Colonic mucosa (tissue), 4 donors: ENCODE measurements around the gene BCKDHB. TPM values are rescaled to one million over a fixed set of nuclear protein-coding genes. Genes with fewer than 3 reads are reported as not detected.

ENCODE experiments used
- DNase-seq: peaks from one replicate; pipeline ENCODE4 v3.0.0-alpha.2; 2020
- H3K27ac ChIP-seq: fragments of 200-600 bp; one replicate; pipeline ENCODE4 v1.8.0; 2021
- H3K27me3 ChIP-seq: fragments of 200-600 bp; one replicate; pipeline ENCODE4 v1.8.0; 2021
- H3K36me3 ChIP-seq: fragments of 200-600 bp; one replicate; pipeline ENCODE4 v1.8.0; 2021
- H3K4me1 ChIP-seq: fragments of 200-600 bp; one replicate; pipeline ENCODE4 v1.8.0; 2021; ENCODE audit warnings: mild to moderate bottlenecking
- H3K4me3 ChIP-seq: fragments of 200-600 bp; one replicate; pipeline ENCODE4 v1.8.0; 2021
- H3K9ac ChIP-seq, 2 donors: one replicate each; pipeline ENCODE4 v1.7.0; 2013; ENCODE audit warnings: control low read depth in 2 of 2, low read depth in 2 of 2, low read length in 2 of 2
- H3K9me3 ChIP-seq: fragments of 200-600 bp; one replicate; pipeline ENCODE4 v1.8.0; 2021
- intact Hi-C: fragments of 100-400 bp; cut with DNase I; formaldehyde crosslinking; loops from one replicate; pipeline ENCODE4 v1.14.1; 2022
- total RNA-seq, 2 donors: library from RNA; stranded (reverse); fragmentation: NEBNext Ultra II Directional in 1 of 2; extraction: Animal tissue kit (Norgen Biotek cat#: 25700) in 1 of 2; gene quantifications; one replicate each; pipeline ENCODE4 v1.2.1, GENCODE V29; 2021
- TF ChIP-seq, protein P1 (sequence below): fragments of 200-600 bp; IDR thresholded peaks from one replicate; pipeline ENCODE4 v1.8.0; 2022; ENCODE audit warnings: antibody characterized with exemption, mild to moderate bottlenecking
- donor health status: healthy.
- donor health status: DM: no; HTN: no; CAD: no.
- donor health status: DM: no; HTN: no; CAD: no.

BCKDHB gene
- total RNA-seq, 2 donors from 2014 or later = 27.4 to 47.1 TPM

DNA sequence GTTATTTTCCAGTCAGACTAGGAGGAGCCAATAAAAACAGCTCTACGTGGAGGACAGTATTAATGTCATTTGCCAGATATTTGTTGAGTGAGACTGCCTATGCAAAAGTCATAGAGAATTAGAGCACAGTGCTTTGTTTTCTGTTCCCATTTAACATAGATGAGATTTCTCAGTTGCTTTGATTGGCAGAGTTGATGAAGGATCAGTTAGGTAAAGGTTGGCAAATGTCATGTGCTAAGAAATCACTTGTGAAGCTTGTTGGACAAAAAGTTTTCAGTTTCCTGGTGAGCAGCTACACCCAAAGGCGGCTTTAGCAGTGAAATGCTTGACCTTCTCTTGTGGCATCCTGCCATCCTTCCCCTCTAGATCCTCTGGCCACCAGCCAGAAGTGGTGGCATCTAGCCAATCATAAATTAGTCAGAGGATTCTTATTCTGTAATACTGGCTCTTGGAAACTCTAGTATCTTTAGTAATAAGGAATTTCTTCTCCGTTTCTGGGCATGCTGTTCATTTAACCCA is 37.0 kb downstream of the BCKDHB start:
- no peaks in the 10 kb centered on the region for H3K36me3 ChIP-seq
- TF ChIP-seq, protein P1, sequence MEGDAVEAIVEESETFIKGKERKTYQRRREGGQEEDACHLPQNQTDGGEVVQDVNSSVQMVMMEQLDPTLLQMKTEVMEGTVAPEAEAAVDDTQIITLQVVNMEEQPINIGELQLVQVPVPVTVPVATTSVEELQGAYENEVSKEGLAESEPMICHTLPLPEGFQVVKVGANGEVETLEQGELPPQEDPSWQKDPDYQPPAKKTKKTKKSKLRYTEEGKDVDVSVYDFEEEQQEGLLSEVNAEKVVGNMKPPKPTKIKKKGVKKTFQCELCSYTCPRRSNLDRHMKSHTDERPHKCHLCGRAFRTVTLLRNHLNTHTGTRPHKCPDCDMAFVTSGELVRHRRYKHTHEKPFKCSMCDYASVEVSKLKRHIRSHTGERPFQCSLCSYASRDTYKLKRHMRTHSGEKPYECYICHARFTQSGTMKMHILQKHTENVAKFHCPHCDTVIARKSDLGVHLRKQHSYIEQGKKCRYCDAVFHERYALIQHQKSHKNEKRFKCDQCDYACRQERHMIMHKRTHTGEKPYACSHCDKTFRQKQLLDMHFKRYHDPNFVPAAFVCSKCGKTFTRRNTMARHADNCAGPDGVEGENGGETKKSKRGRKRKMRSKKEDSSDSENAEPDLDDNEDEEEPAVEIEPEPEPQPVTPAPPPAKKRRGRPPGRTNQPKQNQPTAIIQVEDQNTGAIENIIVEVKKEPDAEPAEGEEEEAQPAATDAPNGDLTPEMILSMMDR = no peak
- no peaks in the 10 kb centered on the region for H3K27me3 ChIP-seq
- H3K27ac ChIP-seq = peak overlapping the region; percentile 42
- H3K9me3 ChIP-seq = no peaks in the 10 kb centered on the region
- no peaks in the 10 kb centered on the region for H3K4me1 ChIP-seq
- H3K4me3 ChIP-seq = no peak overlapping the region
- no peak overlapping the region for H3K9ac ChIP-seq
- intact Hi-C loops = no loop called here
- DNase-seq = peak; percentile 66

DNA sequence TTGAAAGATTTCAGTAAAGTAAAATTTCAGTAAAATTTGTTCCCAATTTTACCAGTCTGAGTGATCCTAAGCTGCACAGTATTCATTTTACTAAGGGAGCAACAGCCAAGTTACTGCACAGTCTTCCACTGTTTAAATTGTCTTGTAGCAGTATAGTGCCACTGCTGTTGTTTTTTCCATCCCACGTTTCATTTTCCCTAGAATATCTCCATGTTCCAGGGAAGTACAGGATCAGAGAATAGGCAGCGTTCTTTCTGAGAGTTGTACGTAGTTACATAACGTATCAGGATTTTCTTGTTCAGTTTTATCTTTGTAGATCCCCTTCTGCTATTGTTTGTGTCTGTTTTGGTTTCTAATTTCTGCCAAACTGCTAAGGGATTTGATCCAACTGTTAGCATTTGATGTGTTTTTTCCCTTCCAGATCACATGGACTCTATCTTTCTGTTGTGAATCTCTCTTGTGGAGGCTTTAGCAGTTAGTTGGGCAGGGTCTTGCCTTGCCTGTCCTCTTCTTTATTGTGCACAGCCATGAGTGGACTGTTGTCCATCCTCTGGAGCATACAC is 38.4 kb downstream of the BCKDHB start:
- no peak overlapping the region for H3K27ac ChIP-seq
- no peaks in the 10 kb centered on the region for H3K4me1 ChIP-seq

DNA sequence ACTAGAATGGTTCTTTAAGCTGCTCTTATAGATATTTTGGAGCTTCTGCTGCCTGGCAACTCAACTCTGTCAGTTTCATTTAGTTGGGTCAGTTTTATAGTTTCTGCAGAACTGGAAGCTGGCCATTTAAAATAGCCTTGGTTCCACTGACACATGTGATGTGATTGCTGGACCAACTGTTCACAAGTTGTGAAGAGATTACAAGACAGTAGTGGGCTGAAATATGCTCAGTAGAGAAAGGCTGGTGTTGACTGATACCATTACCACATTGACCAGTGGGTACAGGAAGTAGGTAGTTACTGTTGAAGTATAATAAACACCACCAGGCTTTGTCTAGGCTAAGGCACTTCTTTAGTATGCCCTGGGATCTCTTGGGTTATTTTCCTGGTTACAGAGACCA is 39.0 kb downstream of the BCKDHB start:
- TF ChIP-seq, protein P1 = no peak
- no peaks in the 10 kb centered on the region for H3K36me3 ChIP-seq
- H3K4me1 ChIP-seq = no peaks in the 10 kb centered on the region
- intact Hi-C loops = no loop called here
- H3K27me3 ChIP-seq = no peaks in the 10 kb centered on the region
- H3K9ac ChIP-seq = no peak overlapping the region
- H3K4me3 ChIP-seq = no peak overlapping the region
- no peaks in the 10 kb centered on the region for H3K9me3 ChIP-seq
- H3K27ac ChIP-seq = no peak overlapping the region
- DNase-seq = no peak

More for the DNA sequence above, 38.4 kb downstream of the BCKDHB start:
- Histone ChIP-seq H3K9me3 (no peaks in the 10 kb centered on the region), H3K9ac (no peak overlapping the region), H3K27me3 (no peaks in the 10 kb centered on the region), H3K36me3 (no peaks in the 10 kb centered on the region), H3K4me3 (no peak overlapping the region)
- intact Hi-C loops = no loop called here
- no peak for DNase-seq
- TF ChIP-seq, protein P1 = no peak

DNA sequence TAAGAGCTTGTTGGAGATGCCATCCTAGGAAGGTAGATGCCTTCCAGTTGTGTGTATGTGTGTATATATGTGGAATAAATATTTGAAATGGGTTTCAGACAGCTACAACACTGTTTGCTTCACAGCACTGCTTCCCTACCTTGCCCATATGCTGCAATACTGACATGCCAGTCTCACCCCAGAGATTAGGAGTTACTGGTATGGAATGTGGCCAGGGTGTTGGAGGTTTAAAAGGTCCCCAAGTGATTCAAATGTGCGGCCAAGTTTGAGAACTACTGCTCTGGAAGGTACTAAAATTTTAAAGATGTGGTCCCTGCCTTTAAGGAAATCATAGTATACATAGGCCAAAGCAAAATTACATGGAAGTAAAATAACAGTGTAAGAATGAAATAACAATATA is 39.5 kb downstream of the BCKDHB start:
- no peak overlapping the region for H3K27ac ChIP-seq
- no peaks in the 10 kb centered on the region for H3K36me3 ChIP-seq
- H3K9ac ChIP-seq = no peak overlapping the region
- no peaks in the 10 kb centered on the region for H3K9me3 ChIP-seq
- H3K4me3 ChIP-seq = no peak overlapping the region
- no peaks in the 10 kb centered on the region for H3K27me3 ChIP-seq
- TF ChIP-seq, protein P1 = no peak
- no peak for DNase-seq
- no peaks in the 10 kb centered on the region for H3K4me1 ChIP-seq
- intact Hi-C loops = no loop called here

DNA sequence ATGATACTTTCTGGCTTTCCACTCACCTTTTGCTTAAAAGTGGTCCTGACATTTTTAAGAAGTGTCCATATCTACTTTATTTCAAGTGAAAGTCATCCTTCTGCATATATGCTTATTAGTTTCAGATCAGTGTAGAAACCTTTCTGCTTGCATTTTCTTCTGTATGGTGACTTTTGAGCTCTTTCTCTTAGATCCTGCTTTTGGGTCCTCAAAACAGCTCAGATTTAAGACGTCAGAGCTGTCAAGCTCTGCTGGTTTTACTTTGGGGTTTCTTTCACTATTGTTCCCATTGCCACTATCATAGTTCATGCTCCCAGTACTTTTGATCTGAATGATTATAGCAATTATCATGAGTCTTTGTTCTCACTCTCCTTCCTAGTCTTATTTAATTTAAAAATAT is 41.7 kb downstream of the BCKDHB start:
- Histone ChIP-seq H3K4me3 (no peak overlapping the region), H3K9me3 (no peaks in the 10 kb centered on the region), H3K9ac (no peak overlapping the region), H3K36me3 (no peaks in the 10 kb centered on the region), H3K27ac (no peak overlapping the region), H3K4me1 (no peaks in the 10 kb centered on the region), H3K27me3 (no peaks in the 10 kb centered on the region)
- TF ChIP-seq, protein P1 = no peak
- intact Hi-C loops = no loop called here
- DNase-seq = no peak
